Peyer's patch (tissue), 4 donors: ENCODE measurements around the gene JUP.

Experiments
- POLR2A ChIP-seq, 2 donors: fragments of 450-650 bp; IDR thresholded peaks; one replicate each; pipeline ENCODE4 v1.5.1; 2017; ENCODE audit warnings: antibody characterized with exemption in 2 of 2, mild to moderate bottlenecking in 2 of 2, moderate library complexity in 2 of 2
- TF ChIP-seq, protein P1 (sequence below), 6 experiments: fragments of 450-650 bp in 4 of 6; fragments of 200-600 bp in 2 of 6; sonication (generic) in 1 of 6; IDR thresholded peaks; one replicate each; pipeline ENCODE4 v1.5.1; 2017 to 2019; ENCODE audit warnings: antibody characterized with exemption in 6 of 6, mild to moderate bottlenecking in 3 of 6, moderate library complexity in 1 of 6

GRCh38 chr17:41735744-41736143, 50.8 kb downstream of the JUP start:
- no peak for TF ChIP-seq POLR2A (IDR thresholded peaks at IDR 0.05)
- TF ChIP-seq, protein P1, sequence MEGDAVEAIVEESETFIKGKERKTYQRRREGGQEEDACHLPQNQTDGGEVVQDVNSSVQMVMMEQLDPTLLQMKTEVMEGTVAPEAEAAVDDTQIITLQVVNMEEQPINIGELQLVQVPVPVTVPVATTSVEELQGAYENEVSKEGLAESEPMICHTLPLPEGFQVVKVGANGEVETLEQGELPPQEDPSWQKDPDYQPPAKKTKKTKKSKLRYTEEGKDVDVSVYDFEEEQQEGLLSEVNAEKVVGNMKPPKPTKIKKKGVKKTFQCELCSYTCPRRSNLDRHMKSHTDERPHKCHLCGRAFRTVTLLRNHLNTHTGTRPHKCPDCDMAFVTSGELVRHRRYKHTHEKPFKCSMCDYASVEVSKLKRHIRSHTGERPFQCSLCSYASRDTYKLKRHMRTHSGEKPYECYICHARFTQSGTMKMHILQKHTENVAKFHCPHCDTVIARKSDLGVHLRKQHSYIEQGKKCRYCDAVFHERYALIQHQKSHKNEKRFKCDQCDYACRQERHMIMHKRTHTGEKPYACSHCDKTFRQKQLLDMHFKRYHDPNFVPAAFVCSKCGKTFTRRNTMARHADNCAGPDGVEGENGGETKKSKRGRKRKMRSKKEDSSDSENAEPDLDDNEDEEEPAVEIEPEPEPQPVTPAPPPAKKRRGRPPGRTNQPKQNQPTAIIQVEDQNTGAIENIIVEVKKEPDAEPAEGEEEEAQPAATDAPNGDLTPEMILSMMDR (IDR thresholded peaks at IDR 0.05), result no peak
